ENCODE results near the gene IRF8. TPM values are rescaled to one million over a fixed set of nuclear protein-coding genes. Genes with fewer than 3 reads are reported as not detected.

The IRF8 gene
- total RNA-seq, 4 donors from 2014 or later: 2.4 to 14.6 (median 5.0) TPM

GRCh38 chr16:85912211-85912974 is 13.4 kb downstream of the IRF8 start:
- Histone ChIP-seq H3K36me3 (no peaks in the 10 kb centered on the region), H3K9me3 (no peaks in the 10 kb centered on the region), H3K27me3 (no peaks in the 10 kb centered on the region), H3K27ac (no peak overlapping the region), H3K4me1 (peaks cover 0 to 9% of the 10 kb centered on the region in 2 donors), H3K4me3 (replicated peaks in 1 of 3) (no peak overlapping the region)
- intact Hi-C loops (cut with DNase I): no loop called here
- WGBS, 2 donors: 69 to 71% methylated on average over 13 of the region's 13 CpGs
- DNase-seq: no peak
- TF ChIP-seq POLR2A (IDR thresholded peaks at IDR 0.05): no peak
- TF ChIP-seq, protein P1, sequence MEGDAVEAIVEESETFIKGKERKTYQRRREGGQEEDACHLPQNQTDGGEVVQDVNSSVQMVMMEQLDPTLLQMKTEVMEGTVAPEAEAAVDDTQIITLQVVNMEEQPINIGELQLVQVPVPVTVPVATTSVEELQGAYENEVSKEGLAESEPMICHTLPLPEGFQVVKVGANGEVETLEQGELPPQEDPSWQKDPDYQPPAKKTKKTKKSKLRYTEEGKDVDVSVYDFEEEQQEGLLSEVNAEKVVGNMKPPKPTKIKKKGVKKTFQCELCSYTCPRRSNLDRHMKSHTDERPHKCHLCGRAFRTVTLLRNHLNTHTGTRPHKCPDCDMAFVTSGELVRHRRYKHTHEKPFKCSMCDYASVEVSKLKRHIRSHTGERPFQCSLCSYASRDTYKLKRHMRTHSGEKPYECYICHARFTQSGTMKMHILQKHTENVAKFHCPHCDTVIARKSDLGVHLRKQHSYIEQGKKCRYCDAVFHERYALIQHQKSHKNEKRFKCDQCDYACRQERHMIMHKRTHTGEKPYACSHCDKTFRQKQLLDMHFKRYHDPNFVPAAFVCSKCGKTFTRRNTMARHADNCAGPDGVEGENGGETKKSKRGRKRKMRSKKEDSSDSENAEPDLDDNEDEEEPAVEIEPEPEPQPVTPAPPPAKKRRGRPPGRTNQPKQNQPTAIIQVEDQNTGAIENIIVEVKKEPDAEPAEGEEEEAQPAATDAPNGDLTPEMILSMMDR (IDR thresholded peaks at IDR 0.05): no peak

DNA sequence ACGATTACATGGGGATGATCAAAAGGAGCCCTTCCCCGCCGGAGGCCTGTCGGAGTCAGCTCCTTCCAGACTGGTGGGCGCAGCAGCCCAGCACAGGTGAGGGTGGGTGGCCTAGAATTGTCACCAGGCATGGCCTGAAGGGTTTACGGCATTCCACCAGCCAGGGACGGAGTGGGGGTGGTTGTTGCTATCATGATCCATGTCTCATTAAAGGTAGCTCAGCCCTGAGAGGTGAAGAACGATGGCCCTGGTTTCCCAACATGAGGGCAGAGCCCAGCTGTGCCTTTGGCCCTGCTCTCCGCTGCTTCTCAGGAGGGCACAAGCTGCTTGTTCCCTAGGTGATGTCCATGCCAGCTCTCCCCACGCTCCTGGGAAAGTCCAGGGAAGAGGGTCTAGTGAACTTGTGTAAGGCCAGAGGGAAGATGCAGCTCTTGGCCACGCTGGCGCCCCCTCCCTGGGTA is 14.2 kb downstream of the IRF8 start:
- H3K36me3 ChIP-seq: no peaks in the 10 kb centered on the region
- H3K27ac ChIP-seq: no peak overlapping the region
- TF ChIP-seq, protein P1 (IDR thresholded peaks at IDR 0.05): no peak
- no peak for TF ChIP-seq POLR2A (IDR thresholded peaks at IDR 0.05)
- no peaks in the 10 kb centered on the region for H3K9me3 ChIP-seq
- intact Hi-C loops (cut with DNase I): no loop called here
- H3K4me1 ChIP-seq: peaks cover 0 to 9% of the 10 kb centered on the region in 2 donors
- no peaks in the 10 kb centered on the region for H3K27me3 ChIP-seq
- no peak for DNase-seq
- WGBS, 2 donors: 96 to 97% methylated on average over 12 of the region's 12 CpGs
- H3K4me3 ChIP-seq (replicated peaks in 1 of 3): no peak overlapping the region

DNA sequence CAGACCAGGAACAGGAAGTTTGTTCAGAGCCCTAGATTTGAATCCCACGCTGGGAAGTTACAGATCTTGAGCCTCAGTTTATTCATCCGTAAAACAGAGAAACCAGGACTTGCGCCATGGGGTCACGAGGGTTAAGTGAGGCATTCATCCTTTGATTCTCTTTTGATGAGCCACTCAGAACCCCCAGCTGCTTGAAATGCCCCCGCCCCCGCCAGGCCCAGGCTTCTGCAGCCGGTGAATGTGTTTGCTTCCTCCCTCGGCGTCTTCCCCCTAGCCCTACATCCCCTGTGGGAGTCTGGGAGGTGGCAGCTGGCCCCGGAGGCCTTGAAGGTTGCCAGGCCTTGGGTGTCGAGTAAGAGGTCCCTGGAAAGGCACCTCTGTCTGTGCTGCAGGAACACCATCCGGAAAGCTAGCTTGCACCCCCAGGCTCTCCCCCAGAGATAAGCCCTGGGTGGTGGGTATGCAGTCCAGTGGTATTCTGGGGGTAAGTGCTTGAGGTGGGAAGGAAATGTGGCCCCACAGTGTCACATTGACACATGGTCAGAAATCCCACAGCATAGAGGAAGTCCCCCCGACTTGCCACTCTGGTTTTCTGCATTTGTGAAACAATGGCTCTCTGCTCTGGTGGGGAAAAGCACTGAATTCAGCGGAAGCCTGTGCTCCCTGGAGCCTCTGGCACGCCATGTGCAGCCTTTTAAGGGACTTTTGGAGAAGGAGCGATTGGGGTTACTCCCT is 14.9 kb downstream of the IRF8 start:
- no peak for DNase-seq
- H3K27ac ChIP-seq: no peak overlapping the region
- no peaks in the 10 kb centered on the region for H3K36me3 ChIP-seq
- 87 to 93% methylated on average over 15 of the region's 16 CpGs for WGBS, 2 donors
- no peak for TF ChIP-seq POLR2A (IDR thresholded peaks at IDR 0.05)
- TF ChIP-seq, protein P1 (IDR thresholded peaks at IDR 0.05): no peak
- H3K4me1 ChIP-seq: peaks cover 0 to 9% of the 10 kb centered on the region in 2 donors
- intact Hi-C loops (cut with DNase I): no loop called here
- no peaks in the 10 kb centered on the region for H3K27me3 ChIP-seq
- H3K4me3 ChIP-seq (replicated peaks in 1 of 3): no peak overlapping the region
- H3K9me3 ChIP-seq: no peaks in the 10 kb centered on the region

DNA sequence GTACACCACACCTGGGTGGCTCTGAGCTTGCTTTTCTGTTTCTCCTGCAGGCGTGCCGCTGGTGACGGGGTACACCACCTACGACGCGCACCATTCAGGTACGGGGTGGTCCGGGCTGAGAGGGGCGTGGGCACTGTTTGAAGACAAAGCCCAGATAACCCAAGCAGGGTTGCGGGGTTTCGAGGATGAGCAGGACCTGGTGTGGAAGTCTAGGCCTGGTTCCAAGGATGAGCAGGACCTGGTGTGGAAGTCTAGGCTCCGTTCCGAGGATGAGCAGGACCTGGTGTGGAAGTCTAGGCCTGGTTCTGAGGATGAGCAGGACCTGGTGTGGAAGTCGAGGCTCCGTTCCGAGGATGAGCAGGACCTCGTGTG is 15.4 kb downstream of the IRF8 start:
- DNase-seq: no peak
- intact Hi-C loops (cut with DNase I): no loop called here
- Histone ChIP-seq H3K27me3 (no peaks in the 10 kb centered on the region), H3K4me1 (peaks cover 0 to 9% of the 10 kb centered on the region in 2 donors), H3K4me3 (replicated peaks in 1 of 3) (no peak overlapping the region), H3K27ac (no peak overlapping the region), H3K36me3 (no peaks in the 10 kb centered on the region), H3K9me3 (no peaks in the 10 kb centered on the region)
- 97 to 98% methylated on average over 17 of the region's 17 CpGs for WGBS, 2 donors
- TF ChIP-seq, protein P1 (IDR thresholded peaks at IDR 0.05): no peak
- no peak for TF ChIP-seq POLR2A (IDR thresholded peaks at IDR 0.05)
